Parathyroid adenoma (tissue), 2 donors: ENCODE results near the gene TEX264.

Source experiments
- H2AFZ ChIP-seq: fragments of 300-600 bp; sonication (generic); one replicate; pipeline ENCODE4 v1.7.0; 2017; ENCODE audit warnings: antibody characterized with exemption, mild to moderate bottlenecking
- H3K27ac ChIP-seq: fragments of 300-600 bp; sonication (generic); one replicate; pipeline ENCODE4 v1.7.0; 2017
- H3K27me3 ChIP-seq: fragments of 300-600 bp; sonication (generic); one replicate; pipeline ENCODE4 v1.7.0; 2017; ENCODE audit warnings: low read length; ENCODE audit not compliant: control insufficient read depth, insufficient read depth
- H3K36me3 ChIP-seq: fragments of 300-600 bp; sonication (generic); one replicate; pipeline ENCODE4 v1.7.0; 2017; ENCODE audit warnings: low read length; ENCODE audit not compliant: control insufficient read depth, insufficient read depth
- H3K4me1 ChIP-seq: fragments of 300-600 bp; sonication (generic); one replicate; pipeline ENCODE4 v1.7.0; 2017; ENCODE audit warnings: control low read depth
- H3K4me2 ChIP-seq: fragments of 300-600 bp; sonication (generic); one replicate; pipeline ENCODE4 v1.7.0; 2017; ENCODE audit warnings: low read length
- H3K4me3 ChIP-seq: fragments of 300-600 bp; sonication (generic); one replicate; pipeline ENCODE4 v1.7.0; 2017; ENCODE audit warnings: low read depth, low read length
- H3K79me2 ChIP-seq: fragments of 300-600 bp; sonication (generic); one replicate; pipeline ENCODE4 v1.7.0; 2017; ENCODE audit warnings: control low read depth
- H3K9ac ChIP-seq: fragments of 300-600 bp; sonication (generic); one replicate; pipeline ENCODE4 v1.7.0; 2017; ENCODE audit warnings: mild to moderate bottlenecking
- H3K9me3 ChIP-seq: fragments of 300-600 bp; sonication (generic); one replicate; pipeline ENCODE4 v1.7.0; 2017; ENCODE audit warnings: low read length; ENCODE audit not compliant: control insufficient read depth
- TF ChIP-seq, protein P1 (sequence below): fragments of 300-600 bp; sonication (generic); IDR thresholded peaks from one replicate; pipeline ENCODE4 v1.7.0; 2017; ENCODE audit warnings: antibody characterized with exemption, mild to moderate bottlenecking
- donor health status: primary hyperparathyroidism.

Gene TEX264

DNA sequence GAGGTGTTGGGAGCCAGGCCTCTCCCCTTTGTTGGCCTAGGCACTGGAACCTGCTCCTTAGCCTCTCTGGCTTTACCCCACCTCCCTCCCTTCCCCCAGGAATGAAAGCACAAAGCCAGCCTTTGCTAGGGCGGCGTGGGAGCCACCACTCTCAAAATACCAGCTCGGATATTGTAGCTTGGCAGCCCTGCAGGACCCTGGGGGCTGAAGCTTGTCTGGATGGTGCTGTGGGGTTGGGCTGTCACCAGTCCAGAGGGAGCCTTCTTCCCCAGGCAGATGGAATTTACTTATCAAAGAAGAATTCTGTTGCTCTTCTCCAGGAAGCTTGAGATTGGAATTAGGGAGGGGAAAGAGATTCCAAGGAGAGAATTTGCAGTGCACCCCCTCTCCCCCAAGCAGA is 20.9 kb downstream of the TEX264 start:
- H3K79me2 ChIP-seq, result peaks cover 4% of the 10 kb centered on the region
- H2AFZ ChIP-seq, result no peak overlapping the region
- no peak overlapping the region for H3K4me3 ChIP-seq
- H3K4me2 ChIP-seq, result no peak overlapping the region
- H3K9ac ChIP-seq, result no peak overlapping the region
- no peaks in the 10 kb centered on the region for H3K27me3 ChIP-seq
- no peaks in the 10 kb centered on the region for H3K9me3 ChIP-seq
- TF ChIP-seq, protein P1, sequence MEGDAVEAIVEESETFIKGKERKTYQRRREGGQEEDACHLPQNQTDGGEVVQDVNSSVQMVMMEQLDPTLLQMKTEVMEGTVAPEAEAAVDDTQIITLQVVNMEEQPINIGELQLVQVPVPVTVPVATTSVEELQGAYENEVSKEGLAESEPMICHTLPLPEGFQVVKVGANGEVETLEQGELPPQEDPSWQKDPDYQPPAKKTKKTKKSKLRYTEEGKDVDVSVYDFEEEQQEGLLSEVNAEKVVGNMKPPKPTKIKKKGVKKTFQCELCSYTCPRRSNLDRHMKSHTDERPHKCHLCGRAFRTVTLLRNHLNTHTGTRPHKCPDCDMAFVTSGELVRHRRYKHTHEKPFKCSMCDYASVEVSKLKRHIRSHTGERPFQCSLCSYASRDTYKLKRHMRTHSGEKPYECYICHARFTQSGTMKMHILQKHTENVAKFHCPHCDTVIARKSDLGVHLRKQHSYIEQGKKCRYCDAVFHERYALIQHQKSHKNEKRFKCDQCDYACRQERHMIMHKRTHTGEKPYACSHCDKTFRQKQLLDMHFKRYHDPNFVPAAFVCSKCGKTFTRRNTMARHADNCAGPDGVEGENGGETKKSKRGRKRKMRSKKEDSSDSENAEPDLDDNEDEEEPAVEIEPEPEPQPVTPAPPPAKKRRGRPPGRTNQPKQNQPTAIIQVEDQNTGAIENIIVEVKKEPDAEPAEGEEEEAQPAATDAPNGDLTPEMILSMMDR, result no peak
- no peaks in the 10 kb centered on the region for H3K4me1 ChIP-seq
- no peaks in the 10 kb centered on the region for H3K36me3 ChIP-seq
- no peak overlapping the region for H3K27ac ChIP-seq

DNA sequence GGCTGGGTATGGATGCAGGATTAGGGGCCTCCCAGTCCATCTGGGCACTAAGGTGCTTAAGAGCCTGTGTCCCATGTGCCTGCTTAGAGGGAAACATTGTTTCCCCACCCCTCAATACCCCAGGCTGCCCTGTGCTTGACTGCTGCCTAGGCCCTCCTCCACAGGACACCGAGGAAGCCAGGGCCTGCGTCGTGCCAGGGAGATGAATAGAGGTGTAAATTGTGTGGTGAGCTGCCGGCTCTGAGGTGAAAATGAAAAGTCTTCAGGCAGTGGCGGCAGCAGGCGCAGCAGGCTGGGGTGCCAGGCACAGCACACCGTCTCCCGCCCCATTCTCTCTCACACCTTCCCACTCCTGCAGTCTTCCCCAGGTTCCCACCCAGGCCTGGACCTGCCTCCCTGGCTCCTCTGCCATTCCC is 21.9 kb downstream of the TEX264 start:
- Histone ChIP-seq H3K79me2 (no peaks in the 10 kb centered on the region), H3K9me3 (no peaks in the 10 kb centered on the region), H3K4me1 (no peaks in the 10 kb centered on the region), H3K4me3 (no peak overlapping the region), H2AFZ (no peak overlapping the region), H3K4me2 (no peak overlapping the region), H3K27me3 (no peaks in the 10 kb centered on the region), H3K36me3 (no peaks in the 10 kb centered on the region), H3K9ac (no peak overlapping the region), H3K27ac (no peak overlapping the region)
- TF ChIP-seq, protein P1, result no peak

DNA sequence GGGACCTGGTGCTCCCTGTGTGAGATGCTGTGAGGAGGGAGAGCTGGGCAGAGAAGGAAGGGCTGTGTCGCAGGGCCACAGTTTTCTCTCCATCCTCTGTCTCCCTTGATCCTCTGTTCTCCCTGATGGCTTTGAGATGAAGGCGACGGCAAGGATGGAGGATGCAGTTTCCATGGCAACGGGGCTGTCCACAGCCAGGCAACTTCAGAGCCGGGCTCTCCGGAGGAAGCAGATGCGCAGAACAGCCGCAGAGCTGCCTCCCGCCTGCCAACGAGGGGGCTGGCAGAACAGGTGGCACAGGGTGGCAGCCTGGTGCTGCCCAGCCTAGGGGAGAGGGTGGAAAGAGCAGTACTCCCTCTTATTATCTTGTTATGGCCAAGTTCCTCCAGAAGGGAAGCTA is 25.9 kb downstream of the TEX264 start:
- Histone ChIP-seq H3K27ac (no peak overlapping the region), H3K9me3 (no peaks in the 10 kb centered on the region), H2AFZ (no peak overlapping the region), H3K36me3 (no peaks in the 10 kb centered on the region), H3K4me1 (no peaks in the 10 kb centered on the region), H3K4me3 (no peak overlapping the region), H3K4me2 (no peak overlapping the region), H3K27me3 (no peaks in the 10 kb centered on the region), H3K9ac (no peak overlapping the region), H3K79me2 (no peaks in the 10 kb centered on the region)
- TF ChIP-seq, protein P1, result no peak

DNA sequence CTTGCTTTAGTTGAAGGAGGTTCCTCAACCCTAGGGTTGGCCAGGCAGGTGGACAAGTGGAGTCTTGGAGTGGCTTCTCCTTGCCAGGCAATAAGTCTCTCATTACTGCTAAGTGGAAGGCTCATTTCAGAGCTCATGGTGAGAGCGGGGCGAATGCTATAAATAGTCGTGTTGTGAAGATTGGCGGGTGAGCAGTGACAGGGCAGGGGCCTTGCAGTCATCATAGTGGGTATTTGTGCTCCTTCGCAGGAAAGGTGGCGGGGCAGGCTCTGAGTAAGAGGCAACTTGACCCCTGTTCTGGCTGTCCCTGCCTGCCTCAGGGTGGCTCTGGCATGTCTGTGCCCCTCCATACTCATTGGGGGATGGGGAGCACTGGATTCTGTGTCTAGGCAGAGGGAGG is 27.2 kb downstream of the TEX264 start:
- Histone ChIP-seq H3K27ac (no peak overlapping the region), H2AFZ (no peak overlapping the region), H3K9ac (no peak overlapping the region), H3K4me1 (no peaks in the 10 kb centered on the region), H3K79me2 (no peaks in the 10 kb centered on the region), H3K9me3 (no peaks in the 10 kb centered on the region), H3K36me3 (no peaks in the 10 kb centered on the region), H3K4me2 (no peak overlapping the region), H3K4me3 (no peak overlapping the region), H3K27me3 (no peaks in the 10 kb centered on the region)
- TF ChIP-seq, protein P1, result no peak

DNA sequence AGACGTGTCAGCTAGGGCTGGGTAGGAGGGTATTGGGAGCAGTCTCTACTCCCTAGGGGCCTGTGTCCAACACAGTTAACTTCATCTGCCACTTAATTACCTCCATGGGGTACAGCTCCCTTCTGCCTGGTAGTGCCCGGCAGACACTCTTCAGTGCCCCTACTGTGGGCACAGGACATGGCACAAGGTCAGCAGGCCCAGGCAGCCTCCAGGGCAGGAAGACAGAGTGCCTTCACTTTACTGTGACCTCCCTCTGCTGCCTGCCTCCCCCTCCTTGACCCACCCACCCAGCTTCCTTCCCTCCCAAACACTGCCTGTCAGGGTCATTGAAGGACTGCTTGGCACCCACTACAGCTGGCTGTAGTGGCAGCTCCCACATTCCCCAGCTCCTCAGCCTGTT is 29.4 kb downstream of the TEX264 start:
- Histone ChIP-seq H3K79me2 (no peaks in the 10 kb centered on the region), H3K36me3 (no peaks in the 10 kb centered on the region), H3K9me3 (no peaks in the 10 kb centered on the region), H3K4me1 (no peaks in the 10 kb centered on the region), H3K9ac (no peak overlapping the region), H3K4me3 (no peak overlapping the region), H3K27me3 (no peaks in the 10 kb centered on the region), H3K4me2 (no peak overlapping the region), H2AFZ (no peak overlapping the region), H3K27ac (no peak overlapping the region)
- TF ChIP-seq, protein P1, result no peak
